T-helper 17 cell (primary cell): ENCODE results near the gene MSRB3. TPM values are rescaled to one million over a fixed set of nuclear protein-coding genes. Genes with fewer than 3 reads are reported as not detected.
"Not testable (repeated sequence)": the region's sequence is repeated elsewhere in the genome, so short reads cannot be mapped to it uniquely, and the experiment has no call there.

Experiments used
- ATAC-seq: fragments of 150-1000 bp; cut with Tn5 transposase; 2 replicates; pipeline ENCODE4 v1.10.0; 2021; ENCODE audit warnings: mild to moderate bottlenecking, moderate library complexity
- DNase-seq, 3 donors: peaks; one replicate each; pipeline versions ENCODE4 v3.0.0 to v3.0.0-alpha.2; 2020 to 2021
- H3K9me3 ChIP-seq: one replicate; pipeline ENCODE4 v1.7.0; 2013; ENCODE audit warnings: low read length, mild to moderate bottlenecking; ENCODE audit not compliant: control insufficient read depth, poor library complexity, severe bottlenecking
- H3K27ac Mint-ChIP-seq: one replicate; pipeline ENCODE4 v1.8.0; 2022; ENCODE audit warnings: mild to moderate bottlenecking, moderate library complexity, mixed read lengths
- H3K27me3 Mint-ChIP-seq: one replicate; pipeline ENCODE4 v1.8.0; 2022; ENCODE audit warnings: mixed read lengths
- H3K36me3 Mint-ChIP-seq: one replicate; pipeline ENCODE4 v1.8.0; 2022; ENCODE audit warnings: low read depth, mixed read lengths
- H3K4me1 Mint-ChIP-seq: one replicate; pipeline ENCODE4 v1.8.0; 2022; ENCODE audit warnings: mild to moderate bottlenecking, mixed read lengths
- H3K4me3 Mint-ChIP-seq: one replicate; pipeline ENCODE4 v1.8.0; 2022; ENCODE audit warnings: mild to moderate bottlenecking, moderate library complexity, mixed read lengths
- total RNA-seq, 4 donors: library from RNA in 2 of 4; stranded (reverse) in 2 of 4; gene quantifications; one replicate each; pipeline ENCODE4 v1.2.3 and lab custom pipeline; 2022 to 2026

The MSRB3 gene
- total RNA-seq, 2 donors from 2014 or later = 0.22 to 5.9 TPM

GRCh38 chr12:65461017-65461416 lies 182.5 kb downstream of the MSRB3 start:
- no peaks in the 10 kb centered on the region for H3K4me1 Mint-ChIP-seq
- ATAC-seq (no peak), DNase-seq (no peak)
- H3K27ac Mint-ChIP-seq = no peak overlapping the region
- H3K9me3 ChIP-seq = no peaks in the 10 kb centered on the region
- no peaks in the 10 kb centered on the region for H3K36me3 Mint-ChIP-seq
- H3K4me3 Mint-ChIP-seq = no peak overlapping the region
- no peaks in the 10 kb centered on the region for H3K27me3 Mint-ChIP-seq

GRCh38 chr12:65462484-65462883 lies 184.0 kb downstream of the MSRB3 start:
- DNase-seq (no peak), ATAC-seq (no peak)
- Mint-ChIP-seq H3K36me3 (no peaks in the 10 kb centered on the region), H3K27me3 (no peaks in the 10 kb centered on the region), H3K4me3 (no peak overlapping the region), H3K27ac (no peak overlapping the region), H3K4me1 (no peaks in the 10 kb centered on the region)
- no peaks in the 10 kb centered on the region for H3K9me3 ChIP-seq

- ATAC-seq = no peak
- H3K4me1 Mint-ChIP-seq = no peaks in the 10 kb centered on the region
- no peaks in the 10 kb centered on the region for H3K36me3 Mint-ChIP-seq
- no peak for DNase-seq
- H3K27ac Mint-ChIP-seq = no peak overlapping the region
- no peaks in the 10 kb centered on the region for H3K27me3 Mint-ChIP-seq
- no peaks in the 10 kb centered on the region for H3K9me3 ChIP-seq
- no peak overlapping the region for H3K4me3 Mint-ChIP-seq
These were observed 184.6 kb downstream of the MSRB3 start for GRCh38 chr12:65463082-65463481.

- Mint-ChIP-seq H3K4me1 (no peaks in the 10 kb centered on the region), H3K27ac (no peak overlapping the region), H3K4me3 (no peak overlapping the region), H3K27me3 (no peaks in the 10 kb centered on the region), H3K36me3 (no peaks in the 10 kb centered on the region)
- ATAC-seq (no peak), DNase-seq (no peak)
- no peaks in the 10 kb centered on the region for H3K9me3 ChIP-seq
These were observed 185.1 kb downstream of the MSRB3 start for GRCh38 chr12:65463611-65464010.

GRCh38 chr12:65464930-65465329 lies 186.4 kb downstream of the MSRB3 start:
- Mint-ChIP-seq H3K27me3 (no peaks in the 10 kb centered on the region), H3K36me3 (no peaks in the 10 kb centered on the region), H3K4me3 (no peak overlapping the region), H3K4me1 (no peaks in the 10 kb centered on the region), H3K27ac (no peak overlapping the region)
- DNase-seq (no peak), ATAC-seq (no peak)
- no peaks in the 10 kb centered on the region for H3K9me3 ChIP-seq

- H3K9me3 ChIP-seq = no peaks in the 10 kb centered on the region
- DNase-seq (no peak), ATAC-seq (no peak)
- Mint-ChIP-seq H3K36me3 (no peaks in the 10 kb centered on the region), H3K27ac (no peak overlapping the region), H3K4me3 (no peak overlapping the region), H3K27me3 (peaks cover 4% of the 10 kb centered on the region), H3K4me1 (no peaks in the 10 kb centered on the region)
These were observed 187.5 kb downstream of the MSRB3 start for GRCh38 chr12:65465766-65466547.

GRCh38 chr12:65466911-65467310 lies 188.4 kb downstream of the MSRB3 start:
- H3K9me3 ChIP-seq = no peaks in the 10 kb centered on the region
- Mint-ChIP-seq H3K27me3 (peaks cover 5% of the 10 kb centered on the region), H3K4me3 (no peak overlapping the region), H3K4me1 (no peaks in the 10 kb centered on the region), H3K27ac (no peak overlapping the region), H3K36me3 (no peaks in the 10 kb centered on the region)
- DNase-seq (no peak), ATAC-seq (no peak)

GRCh38 chr12:65470256-65470655 lies 191.8 kb downstream of the MSRB3 start:
- Mint-ChIP-seq H3K36me3 (no peaks in the 10 kb centered on the region), H3K27me3 (peaks cover 5% of the 10 kb centered on the region), H3K4me1 (no peaks in the 10 kb centered on the region), H3K27ac (no peak overlapping the region), H3K4me3 (no peak overlapping the region)
- H3K9me3 ChIP-seq = no peaks in the 10 kb centered on the region
- DNase-seq = no peak
- no peak for ATAC-seq

- Mint-ChIP-seq H3K27ac (no peak overlapping the region), H3K4me1 (no peaks in the 10 kb centered on the region), H3K27me3 (peaks cover 5% of the 10 kb centered on the region), H3K4me3 (no peak overlapping the region), H3K36me3 (no peaks in the 10 kb centered on the region)
- H3K9me3 ChIP-seq = no peaks in the 10 kb centered on the region
- DNase-seq (no peak), ATAC-seq (no peak)
These were observed 193.6 kb downstream of the MSRB3 start for GRCh38 chr12:65472079-65472478.

GRCh38 chr12:65474831-65475230 lies 196.3 kb downstream of the MSRB3 start:
- no peak for ATAC-seq
- DNase-seq = no peak
- Mint-ChIP-seq H3K4me1 (no peaks in the 10 kb centered on the region), H3K27me3 (peaks cover 5% of the 10 kb centered on the region), H3K36me3 (no peaks in the 10 kb centered on the region), H3K4me3 (no peak overlapping the region), H3K27ac (no peak overlapping the region)
- no peaks in the 10 kb centered on the region for H3K9me3 ChIP-seq

GRCh38 chr12:65477721-65478120 lies 199.2 kb downstream of the MSRB3 start:
- H3K4me1 Mint-ChIP-seq = no peaks in the 10 kb centered on the region
- DNase-seq (no peak), ATAC-seq (no peak)
- H3K9me3 ChIP-seq = no peaks in the 10 kb centered on the region
- H3K27me3 Mint-ChIP-seq = no peaks in the 10 kb centered on the region
- H3K36me3 Mint-ChIP-seq = no peaks in the 10 kb centered on the region
- H3K4me3 Mint-ChIP-seq = no peak overlapping the region
- no peak overlapping the region for H3K27ac Mint-ChIP-seq

- H3K9me3 ChIP-seq, H3K4me1 Mint-ChIP-seq, DNase-seq, H3K27me3 Mint-ChIP-seq, ATAC-seq, H3K36me3 Mint-ChIP-seq, H3K27ac Mint-ChIP-seq, H3K4me3 Mint-ChIP-seq: not testable (repeated sequence)
These were observed 205.5 kb downstream of the MSRB3 start for GRCh38 chr12:65483891-65484516.

- no peaks in the 10 kb centered on the region for H3K36me3 Mint-ChIP-seq
- H3K4me3 Mint-ChIP-seq = no peak overlapping the region
- no peak for DNase-seq
- H3K9me3 ChIP-seq = no peaks in the 10 kb centered on the region
- no peak for ATAC-seq
- H3K27ac Mint-ChIP-seq = no peak overlapping the region
- H3K4me1 Mint-ChIP-seq = no peaks in the 10 kb centered on the region
- no peaks in the 10 kb centered on the region for H3K27me3 Mint-ChIP-seq
These were observed 209.7 kb downstream of the MSRB3 start for GRCh38 chr12:65488197-65488596.

GRCh38 chr12:65490250-65490649 lies 211.8 kb downstream of the MSRB3 start:
- no peaks in the 10 kb centered on the region for H3K9me3 ChIP-seq
- DNase-seq = no peak
- H3K4me1 Mint-ChIP-seq = no peaks in the 10 kb centered on the region
- no peaks in the 10 kb centered on the region for H3K36me3 Mint-ChIP-seq
- H3K27ac Mint-ChIP-seq = no peak overlapping the region
- H3K4me3 Mint-ChIP-seq = no peak overlapping the region
- peaks cover 7% of the 10 kb centered on the region for H3K27me3 Mint-ChIP-seq
- ATAC-seq = no peak
